ENCODE measurements around the gene RFPL2. TPM values are rescaled to one million over a fixed set of nuclear protein-coding genes. Genes with fewer than 3 reads are reported as not detected.

RFPL2 gene
- total RNA-seq, 1 donor = 0.10 TPM

DNA sequence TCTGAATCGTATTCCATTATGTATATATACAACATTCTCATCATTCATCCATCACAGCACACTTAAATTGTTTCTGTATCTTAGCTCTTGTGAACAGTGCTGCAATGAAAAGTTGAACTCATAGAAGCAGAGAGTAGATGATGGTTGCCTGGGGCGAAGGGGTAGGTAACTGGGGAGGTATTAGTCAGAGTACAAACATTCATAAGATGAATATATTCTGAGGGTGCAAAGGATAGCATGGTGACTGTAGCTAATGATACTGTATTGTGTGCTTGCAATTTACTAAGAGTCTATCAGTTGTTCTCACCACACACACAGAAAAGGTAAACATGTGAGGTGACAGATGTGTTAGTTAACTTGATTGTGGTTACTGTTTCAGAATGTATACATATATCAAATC, 12.6 kb upstream of the RFPL2 start:
- Histone ChIP-seq H3K4me1 (ENCODE audit: insufficient read depth, low read length) (peaks cover 24% of the 10 kb centered on the region), H3K9me3 (ENCODE audit: low read depth, low read length) (no peaks in the 10 kb centered on the region), H3K27me3 (ENCODE audit: insufficient read depth, low read length) (no peaks in the 10 kb centered on the region), H3K4me3 (ENCODE audit: low read length) (no peak overlapping the region)

DNA sequence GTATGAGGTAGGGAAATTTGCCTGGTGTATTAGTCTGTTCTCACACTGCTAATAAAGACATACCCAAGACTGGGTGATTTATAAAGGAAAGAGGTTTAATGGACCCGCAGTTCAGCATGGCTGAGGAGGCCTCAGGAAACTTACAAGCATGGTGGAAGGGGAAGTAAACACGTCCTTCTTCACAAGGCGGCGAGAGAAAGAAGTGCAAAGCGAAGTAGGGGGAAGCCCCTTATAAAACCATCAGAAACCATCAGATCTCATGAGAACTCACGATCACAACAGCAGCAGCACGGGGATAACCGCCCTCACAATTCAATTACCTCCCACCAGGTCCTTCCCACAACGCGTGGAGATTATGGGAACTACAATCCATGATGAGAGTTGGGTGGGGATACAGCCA, 12.0 kb upstream of the RFPL2 start:
- H3K4me3 ChIP-seq (ENCODE audit: low read length) = no peak overlapping the region
- H3K27me3 ChIP-seq (ENCODE audit: insufficient read depth, low read length) = no peaks in the 10 kb centered on the region
- H3K4me1 ChIP-seq (ENCODE audit: insufficient read depth, low read length) = peaks cover 24% of the 10 kb centered on the region
- H3K9me3 ChIP-seq (ENCODE audit: low read depth, low read length) = no peaks in the 10 kb centered on the region

DNA sequence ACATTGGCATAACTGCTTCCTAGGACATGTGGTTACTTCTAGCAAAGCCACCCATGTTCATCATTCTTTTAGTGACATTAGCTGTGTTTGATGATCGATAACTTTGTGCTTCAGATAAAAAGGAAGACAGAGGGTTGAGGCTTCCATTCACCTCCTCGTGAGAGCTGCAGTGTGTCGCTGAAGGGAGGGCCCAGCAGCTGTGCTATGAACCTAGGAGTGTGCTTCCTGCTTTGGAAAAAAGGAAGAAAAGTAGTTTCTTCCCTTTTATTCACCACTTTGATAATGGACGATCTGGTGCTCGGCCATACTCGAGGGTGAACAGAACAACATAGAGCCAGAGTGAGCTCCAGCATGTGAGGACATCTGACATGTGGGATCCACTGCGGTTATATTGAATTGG, 6.1 kb upstream of the RFPL2 start:
- no peaks in the 10 kb centered on the region for H3K27me3 ChIP-seq (ENCODE audit: insufficient read depth, low read length)
- H3K9me3 ChIP-seq (ENCODE audit: low read depth, low read length) = no peaks in the 10 kb centered on the region
- H3K4me3 ChIP-seq (ENCODE audit: low read length) = no peak overlapping the region
- peaks cover 17% of the 10 kb centered on the region for H3K4me1 ChIP-seq (ENCODE audit: insufficient read depth, low read length)

DNA sequence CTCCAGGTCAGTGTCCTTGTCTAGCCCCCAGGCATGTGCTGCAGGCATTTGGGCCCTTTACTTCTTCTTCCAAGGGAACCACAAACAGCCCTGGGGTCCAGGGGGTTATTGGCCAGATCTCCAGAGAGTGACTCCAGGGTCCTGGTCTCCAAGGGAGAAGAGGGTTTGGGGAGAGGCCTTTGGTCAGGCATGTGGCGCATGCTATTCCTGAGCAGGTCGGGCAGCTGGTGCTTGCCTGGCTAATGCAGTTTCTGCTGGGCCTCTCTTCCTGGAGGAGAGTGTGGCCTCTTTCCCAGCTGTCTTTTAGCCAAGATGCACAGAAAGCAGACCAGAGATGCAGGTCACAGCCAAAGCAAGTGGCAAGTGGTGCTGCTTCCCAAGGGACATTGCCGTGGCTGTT, 3.8 kb upstream of the RFPL2 start:
- Histone ChIP-seq H3K27me3 (ENCODE audit: insufficient read depth, low read length) (no peaks in the 10 kb centered on the region), H3K9me3 (ENCODE audit: low read depth, low read length) (no peaks in the 10 kb centered on the region), H3K4me1 (ENCODE audit: insufficient read depth, low read length) (peaks cover 17% of the 10 kb centered on the region), H3K4me3 (ENCODE audit: low read length) (no peak overlapping the region)

DNA sequence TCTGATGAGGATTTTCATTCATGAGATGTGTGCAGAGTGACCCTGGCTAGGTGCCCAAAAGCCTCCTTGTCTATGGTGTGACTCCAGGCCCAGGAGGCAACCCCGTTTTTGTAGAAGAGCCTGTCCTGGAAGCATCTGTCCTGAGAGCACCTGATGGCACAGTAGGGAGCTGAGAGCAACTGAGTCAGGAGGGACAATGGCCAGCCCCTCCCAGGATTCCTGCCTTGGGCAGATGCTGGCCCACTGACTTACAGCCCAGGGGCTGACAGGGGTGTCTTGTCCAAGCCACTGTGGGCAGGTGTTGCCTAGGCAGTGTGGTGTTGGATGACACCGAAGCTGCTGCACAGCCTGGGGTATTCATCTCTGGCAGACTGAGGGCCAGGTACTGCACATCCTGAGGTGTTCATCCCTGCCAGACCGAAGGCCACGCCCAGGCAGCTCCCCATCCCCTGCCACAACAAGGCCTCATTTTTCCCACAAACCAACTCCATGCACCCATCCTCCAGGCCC, 3.2 kb upstream of the RFPL2 start:
- Histone ChIP-seq H3K4me3 (ENCODE audit: low read length) (no peak overlapping the region), H3K27me3 (ENCODE audit: insufficient read depth, low read length) (no peaks in the 10 kb centered on the region), H3K4me1 (ENCODE audit: insufficient read depth, low read length) (peaks cover 22% of the 10 kb centered on the region), H3K9me3 (ENCODE audit: low read depth, low read length) (no peaks in the 10 kb centered on the region)

DNA sequence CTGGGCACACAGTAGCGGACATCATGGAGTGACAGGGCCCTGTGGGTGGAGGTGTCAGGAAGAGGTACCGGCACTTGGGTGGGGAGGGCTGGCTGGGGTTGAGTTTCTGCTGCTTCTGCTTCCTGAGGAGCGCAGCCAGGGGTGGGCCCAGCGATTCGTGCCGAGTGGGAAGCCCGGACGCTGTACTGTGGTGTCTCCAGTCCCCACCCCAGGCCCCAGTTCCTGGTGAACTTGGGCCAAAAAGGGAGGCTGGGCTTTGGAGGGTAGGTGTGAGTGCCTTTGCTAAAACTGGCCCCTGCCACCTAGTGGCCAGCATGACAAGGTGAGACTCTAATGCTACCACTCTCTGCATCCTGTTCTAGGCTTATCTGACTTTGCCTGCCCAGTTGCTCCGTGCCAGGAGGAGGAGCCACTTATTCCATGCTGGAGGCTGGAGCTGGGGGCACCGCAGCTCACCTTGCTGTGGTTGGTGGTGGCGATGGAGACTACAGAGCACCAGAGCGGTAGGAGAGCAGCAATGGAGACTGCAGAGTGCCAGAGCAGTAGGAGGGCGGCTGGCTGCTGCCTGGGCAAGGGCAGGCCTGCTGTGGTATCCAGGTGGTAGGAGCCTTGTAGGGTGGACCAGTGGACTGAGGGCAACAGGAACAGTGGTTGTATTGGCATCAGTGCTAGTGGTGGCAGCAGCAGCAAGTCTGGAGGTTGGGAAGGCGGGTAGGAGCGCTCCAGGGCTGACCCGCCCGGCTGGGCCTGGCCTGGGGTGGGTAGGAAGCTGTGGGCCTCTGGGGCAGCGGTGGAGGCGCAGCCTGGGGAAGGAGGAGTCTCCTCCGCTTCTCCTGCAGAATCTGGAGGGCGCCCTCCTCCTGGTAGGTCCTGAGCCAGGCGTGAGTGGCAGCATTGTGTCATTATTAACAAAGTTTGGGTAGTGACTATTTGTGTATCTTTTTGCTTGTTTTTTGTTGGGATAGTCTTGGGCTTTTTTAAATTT, 2.2 kb upstream of the RFPL2 start:
- Histone ChIP-seq H3K4me1 (ENCODE audit: insufficient read depth, low read length) (peaks cover 32% of the 10 kb centered on the region), H3K27me3 (ENCODE audit: insufficient read depth, low read length) (no peaks in the 10 kb centered on the region), H3K4me3 (ENCODE audit: low read length) (no peak overlapping the region), H3K9me3 (ENCODE audit: low read depth, low read length) (no peaks in the 10 kb centered on the region)

DNA sequence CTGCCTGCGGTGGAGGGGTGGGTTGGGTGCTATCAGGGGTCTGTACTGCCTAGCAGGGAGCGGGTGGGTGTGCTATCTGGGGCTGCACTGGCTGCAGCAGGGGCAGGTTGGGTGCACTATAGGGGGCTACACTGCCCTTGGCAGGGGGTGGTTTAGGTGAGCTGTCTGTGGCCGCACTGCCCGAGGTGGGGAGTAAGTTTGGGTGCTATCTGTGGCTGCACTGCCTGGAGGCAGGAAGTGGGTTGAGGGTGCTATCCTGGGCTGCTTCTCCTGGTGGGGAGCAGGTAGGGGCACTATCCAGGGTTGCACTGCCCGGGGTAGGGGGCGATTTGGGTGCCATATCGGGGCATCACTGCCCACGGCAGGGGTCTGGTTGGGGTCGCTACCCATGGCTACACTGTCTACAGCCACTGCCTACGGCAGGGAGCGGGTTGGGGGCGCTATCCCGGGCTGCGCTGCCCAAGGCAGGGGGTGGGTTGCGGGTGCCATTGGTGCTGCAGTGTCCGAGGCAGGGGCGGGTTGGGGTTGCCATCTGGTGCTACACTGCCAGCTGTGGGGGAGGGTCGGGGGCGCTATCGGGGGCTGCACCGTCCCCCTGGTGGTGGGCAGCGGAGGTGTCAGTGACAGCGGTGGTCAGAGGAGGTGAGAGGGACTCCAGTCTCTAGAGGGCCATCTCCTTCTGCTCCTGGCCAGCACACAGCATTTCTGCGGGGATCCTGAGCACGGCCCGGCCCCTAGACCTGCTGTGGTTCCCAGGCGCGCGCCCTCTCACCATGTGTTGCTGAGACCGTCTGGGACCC, 1.3 kb upstream of the RFPL2 start:
- H3K27me3 ChIP-seq (ENCODE audit: insufficient read depth, low read length) = no peaks in the 10 kb centered on the region
- no peaks in the 10 kb centered on the region for H3K9me3 ChIP-seq (ENCODE audit: low read depth, low read length)
- H3K4me3 ChIP-seq (ENCODE audit: low read length) = no peak overlapping the region
- peaks cover 35% of the 10 kb centered on the region for H3K4me1 ChIP-seq (ENCODE audit: insufficient read depth, low read length)

DNA sequence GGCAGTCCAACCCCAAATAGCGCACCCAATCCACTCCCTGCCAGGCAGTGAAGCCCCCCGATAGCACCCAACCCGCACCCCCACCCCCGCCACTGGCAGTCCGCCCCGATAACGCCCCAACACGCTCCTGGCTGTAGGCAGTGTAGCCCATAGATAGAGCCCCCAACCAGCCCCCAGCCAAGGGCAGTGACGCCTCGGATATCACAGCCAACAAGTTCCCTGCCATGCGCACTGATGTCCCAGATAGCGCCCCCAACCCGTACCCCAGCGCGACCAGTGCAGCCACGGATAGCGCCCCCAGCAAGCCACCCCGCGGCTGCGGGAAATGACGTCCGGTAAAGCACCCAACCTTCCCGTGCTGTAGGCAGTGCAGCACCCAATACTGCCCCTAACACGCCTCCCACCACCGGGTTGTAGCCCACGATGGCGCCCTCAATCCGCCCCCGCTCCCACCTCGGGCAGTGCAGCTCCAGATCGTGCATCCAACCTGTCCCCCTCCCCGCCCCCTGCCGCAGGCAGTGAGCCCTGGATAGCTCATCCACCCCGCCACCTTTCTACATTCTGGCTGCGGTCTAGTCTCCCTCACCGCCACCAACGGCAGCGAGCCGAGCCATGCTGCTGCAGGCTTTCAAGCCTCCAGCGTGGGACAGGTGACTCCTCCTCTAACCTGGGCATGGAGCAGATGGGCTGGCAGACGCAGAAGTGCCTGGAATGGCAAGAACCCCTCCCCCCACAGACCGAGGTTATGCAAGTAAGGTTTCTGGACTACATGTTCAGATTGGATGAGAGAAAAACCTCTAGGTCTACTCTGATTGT, 625 bp downstream of the RFPL2 start:
- Histone ChIP-seq H3K27me3 (ENCODE audit: insufficient read depth, low read length) (no peaks in the 10 kb centered on the region), H3K9me3 (ENCODE audit: low read depth, low read length) (no peaks in the 10 kb centered on the region), H3K4me1 (ENCODE audit: insufficient read depth, low read length) (peaks cover 33% of the 10 kb centered on the region), H3K4me3 (ENCODE audit: low read length) (no peak overlapping the region)

DNA sequence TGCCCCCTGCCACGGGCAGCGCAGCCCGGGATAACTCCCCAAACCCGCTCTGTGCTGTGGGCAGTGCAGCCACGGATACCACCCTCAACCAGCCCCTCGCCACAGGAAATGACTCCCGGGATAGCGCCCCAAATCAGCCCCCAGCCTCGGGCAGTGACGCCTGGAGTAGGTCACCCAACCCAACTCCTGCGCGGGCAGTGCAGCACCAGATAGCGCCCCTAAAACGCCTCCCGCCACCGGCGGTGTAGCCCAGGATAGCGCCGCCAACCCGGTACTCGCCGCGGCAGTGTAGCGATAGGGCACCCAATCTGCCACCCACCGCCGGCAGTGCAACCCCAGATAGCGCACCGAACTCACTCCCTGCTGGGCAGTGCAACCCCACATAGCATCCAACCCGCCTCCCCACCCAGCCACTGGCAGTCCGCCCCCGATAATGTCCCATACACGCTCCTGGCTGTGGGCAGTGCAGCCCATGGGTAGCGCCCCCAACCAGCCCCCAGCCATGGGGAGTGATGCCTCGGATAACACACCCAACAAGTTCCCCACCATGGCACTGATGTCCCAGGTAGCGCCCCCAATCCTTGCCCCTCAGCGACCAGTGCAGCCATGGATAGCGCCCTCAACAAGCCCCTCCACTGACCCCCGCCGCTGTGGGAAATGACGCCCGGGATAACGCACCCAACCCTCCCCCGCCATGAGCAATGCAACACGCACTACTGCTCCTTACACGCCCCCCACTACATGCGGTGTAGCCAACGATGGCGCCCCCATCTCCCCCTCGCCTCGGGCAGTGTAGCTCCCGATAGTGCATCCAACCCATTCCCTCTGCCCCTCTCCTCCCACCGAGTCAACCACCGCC, 1.5 kb downstream of the RFPL2 start:
- Histone ChIP-seq H3K4me3 (ENCODE audit: low read length) (no peak overlapping the region), H3K27me3 (ENCODE audit: insufficient read depth, low read length) (no peaks in the 10 kb centered on the region), H3K9me3 (ENCODE audit: low read depth, low read length) (no peaks in the 10 kb centered on the region), H3K4me1 (ENCODE audit: insufficient read depth, low read length) (peaks cover 33% of the 10 kb centered on the region)

DNA sequence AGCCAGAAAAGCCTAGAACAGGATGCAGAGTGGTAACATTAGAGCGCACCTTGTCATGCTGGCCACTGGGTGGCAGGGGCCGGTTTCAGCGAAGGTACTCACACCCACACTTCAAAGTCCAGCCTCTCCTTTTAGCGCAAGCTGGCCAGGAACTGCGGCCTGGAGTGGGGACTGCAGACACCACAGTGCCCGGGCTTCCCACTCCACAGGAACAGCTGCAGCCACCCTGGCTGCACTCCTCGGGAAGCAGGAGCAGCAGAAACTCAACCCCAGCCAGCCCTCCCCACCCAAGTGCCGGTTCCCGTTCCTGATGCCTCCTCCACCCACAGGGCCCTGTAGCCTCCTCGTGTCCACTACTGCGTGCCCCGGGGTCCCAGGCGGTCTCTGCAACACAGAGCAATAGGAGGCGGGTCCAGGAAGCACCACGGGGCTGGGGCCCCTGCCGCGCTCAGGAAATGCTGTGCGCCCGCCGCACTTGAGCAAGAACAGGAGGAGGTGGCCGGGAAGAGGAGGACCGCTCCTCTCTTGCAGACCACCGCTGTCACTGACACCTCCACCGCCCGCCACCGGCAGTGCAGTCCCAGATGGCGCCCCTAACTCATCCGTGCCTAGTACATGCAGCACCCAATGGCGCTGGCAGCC, 2.2 kb downstream of the RFPL2 start:
- no peaks in the 10 kb centered on the region for H3K9me3 ChIP-seq (ENCODE audit: low read depth, low read length)
- H3K4me1 ChIP-seq (ENCODE audit: insufficient read depth, low read length) = peaks cover 33% of the 10 kb centered on the region
- no peaks in the 10 kb centered on the region for H3K27me3 ChIP-seq (ENCODE audit: insufficient read depth, low read length)
- no peak overlapping the region for H3K4me3 ChIP-seq (ENCODE audit: low read length)

DNA sequence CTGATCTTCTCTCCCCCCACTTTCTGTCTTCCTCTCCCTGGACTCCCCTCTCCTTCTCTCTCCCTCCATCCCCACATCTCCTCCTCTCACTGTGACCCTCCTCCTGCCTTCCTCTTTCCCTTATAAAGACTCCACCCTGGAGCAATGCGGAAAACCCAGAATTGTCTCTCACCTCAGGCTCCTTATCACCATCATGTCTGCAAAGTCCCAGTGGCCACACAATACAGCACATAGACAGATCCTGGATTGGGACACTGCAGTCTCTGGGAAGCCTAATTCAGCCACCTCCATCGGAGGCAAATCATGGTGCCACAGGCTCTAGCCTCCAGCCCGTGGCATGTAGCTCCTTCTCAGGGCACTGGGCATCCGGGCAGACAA, 2.7 kb downstream of the RFPL2 start:
- Histone ChIP-seq H3K4me3 (ENCODE audit: low read length) (no peak overlapping the region), H3K9me3 (ENCODE audit: low read depth, low read length) (no peaks in the 10 kb centered on the region), H3K27me3 (ENCODE audit: insufficient read depth, low read length) (no peaks in the 10 kb centered on the region), H3K4me1 (ENCODE audit: insufficient read depth, low read length) (peaks cover 32% of the 10 kb centered on the region)

DNA sequence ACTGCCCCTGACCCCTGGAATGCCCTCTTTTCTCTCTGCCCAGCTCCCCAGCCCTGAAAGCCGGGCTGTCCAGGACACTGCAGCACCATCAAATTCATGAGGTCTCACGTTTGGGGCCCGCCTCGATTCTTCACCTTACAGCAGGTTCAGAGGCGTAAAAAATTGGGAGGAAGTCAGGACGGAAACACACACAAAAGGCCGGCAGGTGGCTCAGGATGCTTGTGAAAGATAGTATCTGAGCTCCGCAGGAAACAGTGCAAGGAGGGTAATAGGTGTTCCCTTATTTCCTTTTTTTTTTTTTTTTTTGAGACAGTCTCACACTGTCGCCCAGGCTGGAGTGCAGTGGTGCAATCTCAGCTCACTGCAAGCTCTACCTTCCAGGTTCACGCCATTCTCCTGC, 4.1 kb downstream of the RFPL2 start:
- Histone ChIP-seq H3K4me3 (ENCODE audit: low read length) (no peak overlapping the region), H3K27me3 (ENCODE audit: insufficient read depth, low read length) (no peaks in the 10 kb centered on the region), H3K4me1 (ENCODE audit: insufficient read depth, low read length) (peaks cover 29% of the 10 kb centered on the region), H3K9me3 (ENCODE audit: low read depth, low read length) (no peaks in the 10 kb centered on the region)

DNA sequence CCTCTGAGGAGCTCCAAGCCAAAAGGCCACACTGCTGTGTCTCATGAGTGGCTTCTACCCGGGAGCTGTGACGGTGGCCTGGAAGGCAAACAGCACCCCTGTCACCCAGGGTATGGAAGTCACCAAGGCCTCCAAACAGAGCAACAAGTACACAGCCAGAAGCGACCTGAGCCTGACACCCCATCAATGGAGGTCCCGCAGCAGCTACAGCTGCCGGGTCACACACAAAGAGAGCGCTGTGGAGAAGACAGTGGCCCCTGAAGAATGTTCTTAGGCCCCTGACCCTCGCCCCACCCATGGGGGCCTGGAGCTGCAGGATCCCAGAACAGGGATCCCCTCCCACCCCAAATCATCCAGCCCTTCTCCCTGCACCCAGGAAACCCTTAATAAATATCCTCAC, 4.9 kb downstream of the RFPL2 start:
- H3K9me3 ChIP-seq (ENCODE audit: low read depth, low read length) = no peaks in the 10 kb centered on the region
- H3K4me3 ChIP-seq (ENCODE audit: low read length) = no peak overlapping the region
- H3K4me1 ChIP-seq (ENCODE audit: insufficient read depth, low read length) = peaks cover 29% of the 10 kb centered on the region
- H3K27me3 ChIP-seq (ENCODE audit: insufficient read depth, low read length) = no peaks in the 10 kb centered on the region

DNA sequence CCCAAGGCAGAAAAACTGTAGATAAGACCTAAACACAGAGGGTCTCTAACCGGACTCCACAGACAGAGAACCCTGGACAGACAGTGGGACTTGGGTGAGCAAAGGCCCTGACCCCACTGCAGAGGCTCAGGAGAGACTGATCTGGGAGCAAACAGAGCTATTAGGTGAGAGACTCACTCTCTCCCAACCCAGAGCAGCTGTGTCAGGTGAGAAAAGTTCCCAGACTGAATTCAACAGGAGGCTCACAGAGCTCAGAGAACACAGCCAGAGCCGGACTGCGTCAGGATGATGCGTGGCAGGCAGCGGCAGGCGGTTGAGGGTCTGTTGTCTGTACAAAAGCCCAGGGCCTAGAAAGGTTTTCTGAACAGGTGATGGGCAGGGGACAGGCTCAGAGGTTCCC, 5.5 kb downstream of the RFPL2 start:
- H3K4me1 ChIP-seq (ENCODE audit: insufficient read depth, low read length) = peaks cover 29% of the 10 kb centered on the region
- no peaks in the 10 kb centered on the region for H3K9me3 ChIP-seq (ENCODE audit: low read depth, low read length)
- H3K4me3 ChIP-seq (ENCODE audit: low read length) = no peak overlapping the region
- H3K27me3 ChIP-seq (ENCODE audit: insufficient read depth, low read length) = no peaks in the 10 kb centered on the region

Data from mononuclear cell (primary cell).